Measurements from ENCODE around the gene GRIK1. TPM values are rescaled to one million over a fixed set of nuclear protein-coding genes. Genes with fewer than 3 reads are reported as not detected.
"Not testable (repeated sequence)": the region's sequence is repeated elsewhere in the genome, so short reads cannot be mapped to it uniquely, and the experiment has no call there.

Gene GRIK1
- total RNA-seq, 2 donors from 2014 or later: 0.21 TPM; not detected in 1

GRCh38 chr21:29610779-29611360 is 328.9 kb downstream of the GRIK1 start:
- ATAC-seq (ENCODE audit: insufficient number of reproducible peaks, low FRiP score, low read depth) (no peak), DNase-seq (ENCODE audit: low spot score) (no peak)
- no peak overlapping the region for H3K27ac ChIP-seq
- H3K27me3 ChIP-seq (replicated peaks; ENCODE audit: insufficient read depth): no peaks in the 10 kb centered on the region
- TF ChIP-seq CTCF (IDR thresholded peaks at IDR 0.05): no peak
- no peak overlapping the region for H3K4me3 ChIP-seq
- H3K36me3 ChIP-seq: no peaks in the 10 kb centered on the region
- H3K9me3 ChIP-seq: no peaks in the 10 kb centered on the region
- no peaks in the 10 kb centered on the region for H3K4me1 ChIP-seq (ENCODE audit: control insufficient read depth in 1 of 2, low read depth in 2 of 2)

GRCh38 chr21:29606613-29607012 is 333.2 kb downstream of the GRIK1 start:
- ATAC-seq (ENCODE audit: insufficient number of reproducible peaks, low FRiP score, low read depth): no peak

GRCh38 chr21:29605219-29605618 is 334.6 kb downstream of the GRIK1 start:
- not testable (repeated sequence) for H3K27me3 ChIP-seq (replicated peaks; ENCODE audit: insufficient read depth); H3K4me1 ChIP-seq (ENCODE audit: control insufficient read depth in 1 of 2, low read depth in 2 of 2); H3K27ac ChIP-seq; H3K36me3 ChIP-seq; H3K9me3 ChIP-seq; H3K4me3 ChIP-seq; ATAC-seq (ENCODE audit: insufficient number of reproducible peaks, low FRiP score, low read depth); DNase-seq (ENCODE audit: low spot score)

More at GRCh38 chr21:29606613-29607012, 333.2 kb downstream of the GRIK1 start:
- Histone ChIP-seq H3K27ac (no peak overlapping the region), H3K36me3 (no peaks in the 10 kb centered on the region), H3K9me3 (no peaks in the 10 kb centered on the region), H3K4me3 (no peak overlapping the region), H3K4me1 (ENCODE audit: control insufficient read depth in 1 of 2, low read depth in 2 of 2) (no peaks in the 10 kb centered on the region), H3K27me3 (replicated peaks; ENCODE audit: insufficient read depth) (no peaks in the 10 kb centered on the region)
- no peak for DNase-seq (ENCODE audit: low spot score)
- no peak for TF ChIP-seq CTCF (IDR thresholded peaks at IDR 0.05)

GRCh38 chr21:29604076-29604475 is 335.7 kb downstream of the GRIK1 start:
- no peaks in the 10 kb centered on the region for H3K36me3 ChIP-seq
- H3K27ac ChIP-seq: no peak overlapping the region
- no peaks in the 10 kb centered on the region for H3K9me3 ChIP-seq
- TF ChIP-seq CTCF (IDR thresholded peaks at IDR 0.05): no peak
- DNase-seq (ENCODE audit: low spot score) (no peak), ATAC-seq (ENCODE audit: insufficient number of reproducible peaks, low FRiP score, low read depth) (no peak)
- H3K4me3 ChIP-seq: no peak overlapping the region
- H3K27me3 ChIP-seq (replicated peaks; ENCODE audit: insufficient read depth): no peaks in the 10 kb centered on the region
- H3K4me1 ChIP-seq (ENCODE audit: control insufficient read depth in 1 of 2, low read depth in 2 of 2): no peaks in the 10 kb centered on the region

- Histone ChIP-seq H3K4me3 (no peak overlapping the region), H3K27ac (no peak overlapping the region), H3K4me1 (ENCODE audit: control insufficient read depth in 1 of 2, low read depth in 2 of 2) (no peaks in the 10 kb centered on the region), H3K9me3 (no peaks in the 10 kb centered on the region), H3K36me3 (no peaks in the 10 kb centered on the region), H3K27me3 (replicated peaks; ENCODE audit: insufficient read depth) (no peaks in the 10 kb centered on the region)
- no peak for ATAC-seq (ENCODE audit: insufficient number of reproducible peaks, low FRiP score, low read depth)
- TF ChIP-seq CTCF (IDR thresholded peaks at IDR 0.05): no peak
- DNase-seq (ENCODE audit: low spot score): no peak
Observed at GRCh38 chr21:29601047-29601446, 338.7 kb downstream of the GRIK1 start.

GRCh38 chr21:29586696-29587095 is 353.1 kb downstream of the GRIK1 start:
- no peak for TF ChIP-seq CTCF (IDR thresholded peaks at IDR 0.05)
- H3K9me3 ChIP-seq: no peaks in the 10 kb centered on the region
- no peaks in the 10 kb centered on the region for H3K4me1 ChIP-seq (ENCODE audit: control insufficient read depth in 1 of 2, low read depth in 2 of 2)
- no peaks in the 10 kb centered on the region for H3K36me3 ChIP-seq
- no peak for ATAC-seq (ENCODE audit: insufficient number of reproducible peaks, low FRiP score, low read depth)
- H3K4me3 ChIP-seq: no peak overlapping the region
- H3K27ac ChIP-seq: no peak overlapping the region
- H3K27me3 ChIP-seq (replicated peaks; ENCODE audit: insufficient read depth): no peaks in the 10 kb centered on the region
- DNase-seq (ENCODE audit: low spot score): no peak

All from thoracic aorta (tissue), 2 donors.